ENCODE data around the gene SEL1L3.
A peak's percentile ranks its signal among the peaks of the same experiment; 100 is the strongest.

Gene SEL1L3

DNA sequence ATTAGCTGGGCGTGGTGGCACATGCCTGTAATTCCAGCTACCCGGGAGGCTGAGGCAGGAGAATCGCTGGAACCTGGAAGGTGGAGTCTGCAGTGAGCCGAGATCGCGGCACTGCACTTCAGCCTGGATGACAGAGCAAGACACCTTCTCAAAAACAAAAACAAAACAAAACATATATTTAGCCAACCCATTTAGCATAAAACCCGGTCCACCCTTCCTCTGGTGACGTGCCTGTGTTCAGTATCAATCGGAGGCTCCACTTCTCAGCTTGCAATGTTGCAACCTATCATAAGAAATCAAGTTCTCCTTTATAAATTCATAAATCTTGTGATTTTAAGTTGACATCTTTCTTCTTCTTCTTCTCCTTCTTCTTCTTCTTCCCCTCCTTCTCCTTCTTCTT is 133.2 kb downstream of the SEL1L3 start:
- DNase-seq (ENCODE audit: low spot score): no peak

DNA sequence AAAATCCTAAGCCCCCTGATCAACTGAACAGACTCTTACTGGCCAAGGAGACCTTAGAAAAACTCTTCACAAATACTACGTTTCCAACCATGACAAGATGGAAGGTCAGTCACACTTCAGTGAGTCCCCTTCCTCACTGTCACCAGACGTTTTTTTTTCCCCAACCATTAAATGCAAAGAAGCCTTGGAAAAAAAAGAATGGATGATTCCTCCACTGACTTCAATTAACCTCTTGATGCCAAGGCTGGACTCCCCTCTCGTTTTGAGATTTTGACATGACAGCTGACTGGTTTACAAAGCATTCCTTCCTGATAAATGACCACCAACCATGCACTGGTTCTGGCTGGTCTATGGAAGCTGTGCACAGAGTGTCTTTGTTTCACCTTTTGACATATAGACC is 133.9 kb downstream of the SEL1L3 start:
- no peak for DNase-seq (ENCODE audit: low spot score)

DNA sequence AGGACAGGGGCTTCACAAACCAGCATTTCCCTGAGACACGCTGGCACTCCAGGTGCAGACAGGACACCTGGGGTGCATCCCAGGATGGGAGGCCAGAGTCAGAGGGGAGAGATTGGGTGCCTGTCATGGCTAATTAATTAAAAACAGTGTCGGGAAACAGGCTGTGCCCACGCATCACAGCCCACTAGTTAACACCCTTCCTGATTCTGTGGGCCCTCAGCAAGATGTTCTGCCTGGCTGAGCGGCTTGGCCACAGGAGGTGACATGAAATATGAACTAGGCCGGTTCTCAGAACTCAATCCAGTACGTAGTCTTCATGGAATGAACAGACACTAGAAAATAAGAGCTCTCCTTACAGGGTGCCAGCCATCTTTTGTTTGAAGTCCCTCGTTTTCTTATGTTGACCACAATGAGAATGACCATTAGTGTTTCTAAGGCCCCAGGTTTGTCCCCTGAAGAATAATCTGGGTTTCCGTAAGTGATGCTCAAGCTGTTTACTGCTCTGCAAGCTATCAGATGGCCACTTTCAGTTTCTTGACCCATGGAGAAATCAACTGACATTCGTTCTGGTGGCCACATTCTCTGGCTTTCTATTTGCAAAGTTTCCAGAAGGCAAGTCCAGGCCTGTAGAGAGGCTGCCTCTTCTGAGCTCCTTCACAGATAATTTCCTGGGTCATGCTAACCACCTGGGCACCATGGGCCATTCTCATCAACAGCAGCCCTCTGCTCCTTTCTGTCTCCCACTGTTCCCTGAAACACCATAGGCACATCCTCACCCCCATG is 134.9 kb downstream of the SEL1L3 start:
- no peak for DNase-seq (ENCODE audit: low spot score)

DNA sequence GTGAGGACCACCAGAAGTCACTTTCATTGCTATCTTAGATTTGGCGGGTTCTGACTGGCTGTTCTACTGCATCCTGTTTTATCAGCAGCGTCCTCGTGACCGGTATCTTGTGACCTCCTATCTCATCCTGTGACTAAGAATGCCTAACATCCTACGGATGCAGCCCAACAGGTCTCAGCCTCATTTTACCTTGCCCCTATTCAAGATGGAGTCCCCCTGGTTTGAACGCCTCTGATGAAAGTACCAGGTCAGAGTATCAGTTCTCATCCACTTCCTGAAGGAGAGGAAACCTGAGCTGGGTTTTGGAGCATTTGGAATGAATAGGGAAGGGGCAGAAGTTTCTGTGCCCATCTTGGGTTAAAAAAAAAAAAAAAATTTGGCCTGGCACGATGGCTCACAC is 136.9 kb downstream of the SEL1L3 start:
- no peak for DNase-seq (ENCODE audit: low spot score)

DNA sequence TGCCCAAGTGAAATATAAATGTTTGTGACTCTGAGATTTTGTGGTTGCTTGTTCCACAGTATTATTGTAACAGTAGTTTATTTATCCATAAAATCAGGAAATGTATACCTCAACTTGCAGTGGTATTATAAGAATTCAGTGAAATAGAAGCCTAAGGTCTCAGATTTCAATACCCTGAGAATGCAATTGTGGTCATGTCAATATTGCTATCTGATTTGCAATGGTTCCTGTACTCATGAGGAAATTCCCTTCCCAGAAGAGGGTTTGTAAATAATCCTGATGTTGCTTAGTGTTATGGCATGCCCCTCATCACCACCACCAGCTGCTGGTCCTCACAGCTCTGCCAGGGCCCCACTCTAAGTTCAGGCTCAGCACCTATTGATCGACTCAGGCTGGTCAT is 139.4 kb downstream of the SEL1L3 start:
- DNase-seq (ENCODE audit: low spot score): peak; percentile 43

DNA sequence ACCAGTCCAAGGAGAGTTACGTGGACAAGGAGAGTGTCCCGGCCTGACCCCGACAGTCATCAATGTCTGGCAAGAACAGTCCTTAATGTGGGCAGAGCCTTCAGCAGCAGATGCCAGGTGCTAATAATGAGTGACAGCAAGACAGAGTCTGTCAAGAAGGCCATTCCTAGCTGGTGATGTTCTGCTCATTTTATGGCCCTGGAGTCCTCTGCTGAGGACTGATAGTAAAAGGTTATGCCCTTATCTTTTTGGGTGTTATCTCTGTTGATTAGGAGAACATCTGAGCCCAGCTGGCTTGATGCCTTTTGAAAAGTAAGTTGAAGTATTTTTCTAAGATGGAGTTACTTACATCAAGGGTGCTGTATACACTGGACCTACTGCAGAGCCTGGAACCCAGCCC is 139.8 kb downstream of the SEL1L3 start:
- DNase-seq (ENCODE audit: low spot score): no peak

DNA sequence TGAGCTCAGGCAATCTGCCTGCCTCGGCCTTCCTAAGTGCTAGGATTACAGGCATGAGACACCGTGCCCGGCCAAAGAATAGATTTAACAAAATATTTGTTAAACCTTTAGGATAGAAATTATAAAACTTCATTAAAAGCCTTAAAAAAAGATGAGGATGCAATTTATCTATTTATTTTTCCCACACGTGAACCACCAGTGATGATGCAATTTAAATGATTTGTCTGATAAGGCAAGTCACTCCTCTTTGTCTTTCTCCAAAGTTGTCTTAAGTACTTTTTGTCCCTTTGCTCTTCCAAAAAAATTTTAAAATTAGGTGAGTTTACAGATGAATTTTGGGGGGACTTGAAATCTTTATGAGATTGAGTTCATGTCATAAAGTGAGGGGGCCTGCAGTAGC is 149.0 kb downstream of the SEL1L3 start:
- no peak for DNase-seq (ENCODE audit: low spot score)

DNA sequence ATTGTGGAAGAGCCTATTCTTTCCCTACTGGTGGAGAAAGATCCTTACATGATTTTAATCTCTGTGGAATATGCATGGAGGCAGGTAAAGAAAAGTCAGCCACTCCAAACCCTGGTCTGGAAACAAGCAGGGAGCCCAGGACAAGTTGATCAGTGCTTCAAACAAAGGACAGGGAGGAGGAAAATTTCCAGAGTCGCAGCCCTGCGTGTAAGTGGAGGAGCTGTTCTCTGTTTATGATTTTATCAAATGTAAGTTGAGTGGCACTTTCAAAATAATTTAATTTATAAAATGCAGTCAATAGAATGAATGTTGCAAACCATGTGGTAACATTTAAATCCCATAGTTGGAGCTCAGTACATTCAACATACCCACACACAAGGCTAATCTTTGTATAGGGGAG is 150.2 kb downstream of the SEL1L3 start:
- no peak for DNase-seq (ENCODE audit: low spot score)

DNA sequence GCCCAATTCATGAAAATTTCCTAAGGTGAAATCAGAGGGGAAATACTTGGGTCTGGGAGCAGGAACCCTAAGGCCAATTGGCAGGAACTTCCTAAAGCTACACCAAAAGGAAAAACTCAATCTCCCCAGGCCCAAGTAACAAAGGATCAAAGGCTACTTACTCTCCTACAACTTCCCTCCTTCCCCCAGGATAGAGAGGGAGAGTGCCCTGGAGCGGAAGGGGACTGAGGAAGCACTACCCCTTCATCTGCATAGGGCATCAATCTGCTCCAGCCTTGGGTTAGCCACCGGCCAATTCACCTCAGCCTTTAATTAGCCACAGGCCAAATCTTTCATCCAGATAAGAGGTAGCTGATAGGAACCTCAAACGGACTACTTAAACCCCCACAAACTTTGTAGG is 152.2 kb downstream of the SEL1L3 start:
- no peak for DNase-seq (ENCODE audit: low spot score)

DNA sequence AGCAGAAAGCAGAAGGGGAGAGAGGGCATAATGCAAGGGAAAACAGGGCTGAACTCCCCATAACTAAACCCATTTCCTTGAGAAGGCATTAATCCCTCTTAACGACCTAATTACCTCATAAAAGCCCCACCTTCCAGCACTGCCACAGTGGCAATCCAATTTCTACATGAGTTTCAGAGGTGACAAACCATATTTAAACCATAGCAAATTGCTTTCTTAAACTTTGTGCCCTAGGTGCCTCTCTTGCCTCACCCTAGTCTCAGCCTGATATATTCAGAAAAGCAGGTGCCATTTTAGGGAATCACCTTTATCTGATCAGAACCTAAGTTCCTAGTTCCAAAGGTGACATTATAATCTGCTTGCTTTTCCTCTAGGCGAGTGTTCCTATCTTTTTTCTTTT is 158.3 kb downstream of the SEL1L3 start:
- no peak for DNase-seq (ENCODE audit: low spot score)

DNA sequence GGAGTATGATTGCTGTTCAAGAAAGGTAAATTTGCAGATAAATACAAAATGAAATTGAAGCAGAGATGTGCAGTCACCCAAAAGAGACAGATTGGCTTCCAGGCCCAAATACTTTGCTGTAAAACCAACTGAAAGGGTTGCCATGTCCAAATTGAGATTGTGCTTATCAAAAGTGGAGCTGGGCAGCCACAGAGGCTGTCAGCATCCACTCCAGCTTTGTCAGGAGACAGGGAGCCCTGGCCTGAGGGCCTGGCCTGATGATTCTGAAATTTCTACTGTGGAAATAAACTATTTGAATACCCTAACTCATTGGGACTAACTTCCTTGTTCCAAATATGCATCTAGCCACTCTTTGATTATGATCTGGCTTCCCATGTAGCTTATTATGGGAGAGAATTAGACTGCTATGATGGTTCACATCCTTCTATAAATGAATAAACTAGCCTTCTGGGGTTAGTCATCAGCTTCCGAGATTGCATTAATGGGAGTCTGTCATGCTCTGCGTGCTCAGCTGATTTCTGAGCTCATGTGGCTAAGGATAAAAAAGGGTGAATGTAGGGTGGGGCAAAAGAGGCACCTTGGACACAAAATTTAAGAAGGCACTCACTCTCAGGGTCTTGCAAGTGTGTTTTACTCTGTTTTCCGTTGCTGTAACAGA is 158.9 kb downstream of the SEL1L3 start:
- DNase-seq (ENCODE audit: low spot score): no peak

DNA sequence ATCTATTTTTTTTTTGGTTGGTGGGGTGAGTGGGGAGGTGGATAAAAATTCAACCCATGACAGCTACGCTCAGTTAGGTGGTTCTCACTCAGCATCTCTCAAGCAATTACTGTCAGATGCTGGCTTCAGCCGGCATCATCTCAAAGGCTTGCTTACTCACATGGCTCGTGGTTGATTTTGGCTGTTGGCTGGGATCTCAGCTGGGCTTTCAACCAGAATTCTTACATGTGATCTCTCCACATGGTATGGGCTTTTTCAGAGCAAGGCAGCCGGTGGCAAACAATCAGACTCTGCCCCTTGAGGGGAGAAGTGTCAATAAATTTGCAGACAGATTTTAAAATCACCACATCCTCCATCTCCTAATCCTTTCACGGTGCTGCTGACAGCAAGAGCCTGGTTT is 159.9 kb downstream of the SEL1L3 start:
- no peak for DNase-seq (ENCODE audit: low spot score)

DNA sequence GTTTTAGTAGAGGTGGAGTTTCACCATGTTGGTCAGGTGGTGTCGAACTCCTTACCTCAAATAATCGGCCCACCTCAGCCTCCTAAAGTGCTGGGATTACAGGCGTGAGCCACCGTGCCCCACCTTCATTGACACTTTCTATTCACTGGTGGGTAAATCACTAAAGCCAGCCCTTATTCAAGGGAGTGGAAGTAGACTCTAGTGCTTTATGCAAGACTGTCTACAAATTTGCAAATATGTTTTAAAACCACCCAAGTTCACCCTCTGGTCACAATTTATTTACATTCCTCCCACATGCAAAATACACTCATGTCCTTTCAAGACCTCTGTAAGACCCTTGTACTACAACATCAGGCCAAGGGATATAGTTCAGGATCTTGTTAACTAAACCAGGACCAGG is 162.1 kb downstream of the SEL1L3 start:
- no peak for DNase-seq (ENCODE audit: low spot score)

DNA sequence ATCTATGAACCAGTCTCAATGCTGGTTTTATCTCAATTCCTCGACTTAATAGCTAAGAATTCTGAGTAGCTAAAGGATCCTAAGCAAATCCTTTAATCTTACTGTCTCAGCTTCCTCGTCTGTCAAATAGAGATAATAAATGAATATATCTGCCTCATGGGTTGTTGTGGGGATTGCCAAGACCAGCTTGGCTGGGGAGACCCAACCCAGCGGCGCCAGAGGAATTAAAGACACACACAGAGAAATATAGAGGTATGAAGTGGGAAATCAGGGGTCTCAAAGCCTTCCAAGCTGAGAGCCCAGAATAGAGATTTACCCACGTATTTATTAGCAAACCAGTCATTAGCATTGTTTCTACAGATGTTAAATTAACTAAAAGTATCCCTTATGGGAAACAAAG is 165.3 kb downstream of the SEL1L3 start:
- no peak for DNase-seq (ENCODE audit: low spot score)

Measured in HuH-7.5 (cell line).